AG09319 (cell line): ENCODE measurements around the gene GGT5.
A peak's percentile ranks its signal among the peaks of the same experiment; 100 is the strongest.
"Not testable (repeated sequence)": the region's sequence is repeated elsewhere in the genome, so short reads cannot be mapped to it uniquely, and the experiment has no call there.

Source experiments
- DNase-seq: peaks from one replicate; pipeline ENCODE4 v3.0.0-alpha.2; 2010; ENCODE audit warnings: low read depth; ENCODE audit errors: extremely low read depth
- CTCF ChIP-seq: IDR thresholded peaks from 2 replicates; pipeline ENCODE4 v1.5.1; 2011; ENCODE audit warnings: low read depth, mild to moderate bottlenecking, inconsistent platforms, low read length, moderate library complexity

The GGT5 gene

GRCh38 chr22:24240381-24240780, 4.5 kb downstream of the GGT5 start:
- TF ChIP-seq CTCF, result no peak

GRCh38 chr22:24238101-24238694, 6.7 kb downstream of the GGT5 start:
- DNase-seq, result not testable (repeated sequence)

More at GRCh38 chr22:24240381-24240780, 4.5 kb downstream of the GGT5 start:
- no peak for DNase-seq

GRCh38 chr22:24236656-24237055, 8.2 kb downstream of the GGT5 start:
- DNase-seq, result peak; percentile 30
- no peak for TF ChIP-seq CTCF

GRCh38 chr22:24235315-24235714, 9.6 kb downstream of the GGT5 start:
- DNase-seq, result no peak
- TF ChIP-seq CTCF, result no peak

GRCh38 chr22:24233816-24234215, 11.1 kb downstream of the GGT5 start:
- TF ChIP-seq CTCF, result no peak
- no peak for DNase-seq

- no peak for DNase-seq
- TF ChIP-seq CTCF, result no peak
These were observed 11.6 kb downstream of the GGT5 start for GRCh38 chr22:24233235-24233634.

GRCh38 chr22:24232725-24233124, 12.2 kb downstream of the GGT5 start:
- DNase-seq, result no peak
- TF ChIP-seq CTCF, result no peak

GRCh38 chr22:24232124-24232523, 12.8 kb downstream of the GGT5 start:
- DNase-seq, result no peak
- TF ChIP-seq CTCF, result no peak
